HepG2 (cell line): ENCODE measurements around the gene LDB2. TPM values are rescaled to one million over a fixed set of nuclear protein-coding genes. Genes with fewer than 3 reads are reported as not detected.

Experiments used
- ATAC-seq: fragments of 200-7000 bp; cut with Tn5 transposase; 3 replicates; pipeline ENCODE4 v1.9.1; 2020; ENCODE audit warnings: mild to moderate bottlenecking, moderate library complexity
- BruUV-seq: library from RNA; stranded (reverse); fragments of 400-500 nt; replicated peaks from 2 replicates; lab custom pipeline; 2021; lab: Mats Ljungman, UMichigan
- CTCF ChIA-PET: fragments of 300-600 bp; formaldehyde crosslinking; extraction: SDS; loops from one replicate; lab custom pipeline; 2021; ENCODE audit warnings: low total read pairs, inconsistent platforms, low intra/inter-chr PET ratio; lab: Yijun Ruan, JAX
- POLR2A ChIA-PET: fragments of 350-600 bp; sonication (Branson Sonifier 250); formaldehyde crosslinking; loops from one replicate; lab custom pipeline; 2020; ENCODE audit warnings: antibody characterized with exemption, inconsistent platforms; lab: Yijun Ruan, JAX
- DNase-seq: peaks from one replicate; pipeline ENCODE4 v3.0.0-alpha.2; 2015; ENCODE audit warnings: low spot score
- FAIRE-seq: peaks from 3 replicates; lab custom pipeline; 2011; peaks lifted over from hg19 to GRCh38; lab: Jason Lieb, UNC
- H2AFZ ChIP-seq: one replicate; pipeline ENCODE4 v1.6.1; 2011; ENCODE audit warnings: low read length, inconsistent platforms
- H3K27ac ChIP-seq: fragments of 300-600 bp; 3 replicates; pipeline ENCODE4 v1.8.0; 2011; ENCODE audit warnings: mixed run types, mild to moderate bottlenecking, mixed read lengths, low read length, inconsistent platforms; ENCODE audit not compliant: insufficient read depth; ENCODE audit errors: extremely low read length
- H3K27me3 ChIP-seq, 2 experiments: fragments of 200-600 bp in 1 of 2; 2 replicates in 1 of 2; 3 replicates in 1 of 2; pipeline versions ENCODE4 v1.6.0 to v1.8.0; 2011; ENCODE audit warnings: low read length in 2 of 2, mild to moderate bottlenecking in 2 of 2, moderate library complexity in 2 of 2, inconsistent platforms in 1 of 2; ENCODE audit not compliant: insufficient read depth in 2 of 2, control insufficient read depth in 1 of 2
- H3K36me3 ChIP-seq, 2 experiments: fragments of 200-600 bp in 1 of 2; replicated peaks in 1 of 2; 2 replicates in 1 of 2; 3 replicates in 1 of 2; pipeline versions ENCODE4 v1.5.1 to v1.8.0; 2011; ENCODE audit warnings: low read length in 2 of 2, inconsistent platforms in 1 of 2; ENCODE audit not compliant: insufficient read depth in 2 of 2, control insufficient read depth in 1 of 2
- H3K4me1 ChIP-seq: 2 replicates; pipeline ENCODE4 v1.5.1; 2012; ENCODE audit warnings: low read length, inconsistent platforms; ENCODE audit not compliant: insufficient read depth
- H3K4me2 ChIP-seq: 2 replicates; pipeline ENCODE4 v1.6.0; 2011; ENCODE audit warnings: low read depth, low read length, inconsistent platforms
- H3K4me3 ChIP-seq, 3 experiments: fragments of 200-600 bp in 1 of 3; sonication (generic), shearing (Covaris generic) in 1 of 3; replicated peaks in 1 of 3; 2 replicates each; pipeline ENCODE4 v1.5.1; 2011 to 2016; ENCODE audit warnings: low read length in 3 of 3, inconsistent platforms in 2 of 3, low read depth in 2 of 3, mild to moderate bottlenecking in 2 of 3, control low read depth in 1 of 3, mixed read lengths in 1 of 3; ENCODE audit not compliant: insufficient read depth in 1 of 3
- H3K79me2 ChIP-seq: one replicate; pipeline ENCODE4 v1.6.1; 2011; ENCODE audit warnings: low read length, inconsistent platforms; ENCODE audit not compliant: insufficient read depth
- H3K9ac ChIP-seq: 2 replicates; pipeline ENCODE4 v1.6.0; 2011; ENCODE audit warnings: mild to moderate bottlenecking, low read depth, low read length, inconsistent platforms; ENCODE audit not compliant: insufficient read depth
- H3K9me3 ChIP-seq: 2 replicates; pipeline ENCODE4 v1.5.1; 2012; ENCODE audit warnings: mild to moderate bottlenecking, low read length
- H4K20me1 ChIP-seq: 2 replicates; pipeline ENCODE4 v1.6.0; 2011; ENCODE audit warnings: inconsistent platforms, mild to moderate bottlenecking, low read length, moderate library complexity; ENCODE audit not compliant: insufficient read depth
- KLF15 ChIP-seq: sonication (generic); formaldehyde crosslinking; IDR thresholded peaks from 2 replicates; pipeline ENCODE4 v1.8.1; 2023; ENCODE audit warnings: borderline replicate concordance, mild to moderate bottlenecking, inconsistent platforms, missing genetic modification reagents, mixed read lengths
- NFE2 ChIP-seq: sonication (generic); formaldehyde crosslinking; IDR thresholded peaks from 2 replicates; pipeline ENCODE4 v1.4.0; 2020; ENCODE audit warnings: missing genetic modification reagents
- PAWR ChIP-seq: sonication (generic); formaldehyde crosslinking; IDR thresholded peaks from 2 replicates; pipeline ENCODE4 v1.4.0; 2020; ENCODE audit warnings: missing genetic modification reagents, mild to moderate bottlenecking, borderline replicate concordance
- PHF20 ChIP-seq: sonication (generic); formaldehyde crosslinking; IDR thresholded peaks from 2 replicates; pipeline ENCODE4 v1.5.0; 2020; ENCODE audit warnings: mild to moderate bottlenecking, missing genetic modification reagents
- RAD51 ChIP-seq: fragments of 450-650 bp; IDR thresholded peaks from 2 replicates; pipeline ENCODE4 v1.6.1; 2016; ENCODE audit warnings: borderline replicate concordance
- ZFP1 ChIP-seq: IDR thresholded peaks from 2 replicates; pipeline ENCODE4 v1.6.1; 2016
- ZNF142 ChIP-seq: sonication (generic); formaldehyde crosslinking; IDR thresholded peaks from 2 replicates; pipeline ENCODE4 v1.4.0; 2020; ENCODE audit warnings: missing genetic modification reagents
- ZNF275 ChIP-seq: sonication (generic); formaldehyde crosslinking; IDR thresholded peaks from 2 replicates; pipeline ENCODE4 v1.8.0; 2022; ENCODE audit warnings: missing genetic modification reagents, mild to moderate bottlenecking, inconsistent platforms, borderline replicate concordance
- ZNF609 ChIP-seq: sonication (generic); formaldehyde crosslinking; IDR thresholded peaks from 2 replicates; pipeline ENCODE4 v1.4.0; 2020; ENCODE audit warnings: mild to moderate bottlenecking, missing genetic modification reagents, borderline replicate concordance
- ZNF891 ChIP-seq: sonication (generic); formaldehyde crosslinking; IDR thresholded peaks from 2 replicates; pipeline ENCODE4 v1.5.0; 2020; ENCODE audit warnings: mild to moderate bottlenecking, missing genetic modification reagents
- WGBS: methylation state at CpG from one replicate; pipeline ENCODE4 v1.1.6; 2017; ENCODE audit warnings: low lambda C conversion rate; 5-methylcytosine and 5-hydroxymethylcytosine counted together
- in situ Hi-C: cut with HindIII; loops from 2 replicates; pipeline ENCODE4 v1.10.0; 2017; ENCODE audit warnings: low pct_unique_long_range_greater_than_20kb; ENCODE audit not compliant: extremely low pct_ligation_motif_present
- intact Hi-C: fragments of 100-400 bp; cut with micrococcal nuclease; formaldehyde crosslinking; loops from one replicate; pipeline ENCODE4 v1.10.0; 2022; ENCODE audit not compliant: unreplicated experiment
- polyA plus RNA-seq, 8 experiments: library from polyadenylated mRNA; depleted of rRNA in 3 of 8; stranded (reverse) in 7 of 8; unstranded in 1 of 8; fragments of >200 nt; fragmentation: Illumina TruSeq in 4 of 8; extraction: Trizol in 4 of 8; gene quantifications; 2 replicates each; pipeline versions ENCODE4 v1.2.1 to v1.2.3, GENCODE V29; 2011 to 2016; ENCODE audit warnings: low read depth in 4 of 8, missing spikeins in 1 of 8, mixed read lengths in 1 of 8; ENCODE audit not compliant: insufficient read depth in 1 of 8
- total RNA-seq, 5 experiments: library from RNA; depleted of rRNA; stranded (reverse); fragments of >200 nt; fragmentation: Illumina TruSeq; extraction: Trizol; gene quantifications; 2 replicates each; pipeline ENCODE4 v1.2.3, GENCODE V29; 2016; ENCODE audit warnings: low read depth in 1 of 5
- TF ChIP-seq, protein P1 (sequence below): sonication (generic); formaldehyde crosslinking; IDR thresholded peaks from 2 replicates; pipeline ENCODE4 v1.8.0; 2022; ENCODE audit warnings: mild to moderate bottlenecking, missing genetic modification reagents

LDB2 gene
- total and polyA plus RNA-seq, 2 of the 13 experiments (the other 11 are each of a cell fraction or from before 2014, with no cell fraction given), result not detected

- Histone ChIP-seq H3K4me3 (no peak overlapping the region), H4K20me1 (no peaks in the 10 kb centered on the region), H3K9me3 (no peaks in the 10 kb centered on the region), H3K27ac (no peak overlapping the region), H3K4me2 (no peak overlapping the region), H3K36me3 (no peaks in the 10 kb centered on the region), H3K79me2 (no peaks in the 10 kb centered on the region), H2AFZ (no peak overlapping the region), H3K9ac (no peak overlapping the region), H3K27me3 (peaks cover 0 to 5% of the 10 kb centered on the region in 2 experiments; a peak in 1 of 5 replicates), H3K4me1 (no peaks in the 10 kb centered on the region)
- no peak for FAIRE-seq
- intact Hi-C loops (no loop called here), in situ Hi-C loops (no loop called here)
- ChIA-PET CTCF (no interaction called here), POLR2A (no interaction called here)
- 10% methylated on average over 4 of the region's 4 CpGs for WGBS
- no TSS peak for BruUV-seq
- DNase-seq, result no peak
- ATAC-seq, result no peak
- no peak for TF ChIP-seq RAD51
- TF ChIP-seq PAWR (CRISPR knock-in tag), result no peak
- TF ChIP-seq NFE2 (CRISPR knock-in tag), result no peak
- no peak for TF ChIP-seq ZNF142 (CRISPR knock-in tag)
- no peak for TF ChIP-seq ZNF275 (CRISPR knock-in tag)
- TF ChIP-seq ZNF609 (CRISPR knock-in tag), result no peak
- TF ChIP-seq PHF20 (CRISPR knock-in tag), result no peak
- TF ChIP-seq ZNF891 (CRISPR knock-in tag), result no peak
- TF ChIP-seq KLF15 (CRISPR knock-in tag), result no peak
- TF ChIP-seq ZFP1 (CRISPR knock-in tag), result no peak
- TF ChIP-seq, protein P1, sequence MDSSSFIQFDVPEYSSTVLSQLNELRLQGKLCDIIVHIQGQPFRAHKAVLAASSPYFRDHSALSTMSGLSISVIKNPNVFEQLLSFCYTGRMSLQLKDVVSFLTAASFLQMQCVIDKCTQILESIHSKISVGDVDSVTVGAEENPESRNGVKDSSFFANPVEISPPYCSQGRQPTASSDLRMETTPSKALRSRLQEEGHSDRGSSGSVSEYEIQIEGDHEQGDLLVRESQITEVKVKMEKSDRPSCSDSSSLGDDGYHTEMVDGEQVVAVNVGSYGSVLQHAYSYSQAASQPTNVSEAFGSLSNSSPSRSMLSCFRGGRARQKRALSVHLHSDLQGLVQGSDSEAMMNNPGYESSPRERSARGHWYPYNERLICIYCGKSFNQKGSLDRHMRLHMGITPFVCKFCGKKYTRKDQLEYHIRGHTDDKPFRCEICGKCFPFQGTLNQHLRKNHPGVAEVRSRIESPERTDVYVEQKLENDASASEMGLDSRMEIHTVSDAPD (CRISPR knock-in tag), result no peak
Observed at GRCh38 chr4:16859031-16859430, 39.4 kb downstream of the LDB2 start.
